NCI-H345 (cell line): Measurements from ENCODE around the gene AFAP1L1.
"Not testable (repeated sequence)": the region's sequence is repeated elsewhere in the genome, so short reads cannot be mapped to it uniquely, and the experiment has no call there.

Experiments
- DNase-seq: peaks from one replicate; lab custom pipeline; 2025; lab: John Stamatoyannopoulos, UW

AFAP1L1 gene

DNA sequence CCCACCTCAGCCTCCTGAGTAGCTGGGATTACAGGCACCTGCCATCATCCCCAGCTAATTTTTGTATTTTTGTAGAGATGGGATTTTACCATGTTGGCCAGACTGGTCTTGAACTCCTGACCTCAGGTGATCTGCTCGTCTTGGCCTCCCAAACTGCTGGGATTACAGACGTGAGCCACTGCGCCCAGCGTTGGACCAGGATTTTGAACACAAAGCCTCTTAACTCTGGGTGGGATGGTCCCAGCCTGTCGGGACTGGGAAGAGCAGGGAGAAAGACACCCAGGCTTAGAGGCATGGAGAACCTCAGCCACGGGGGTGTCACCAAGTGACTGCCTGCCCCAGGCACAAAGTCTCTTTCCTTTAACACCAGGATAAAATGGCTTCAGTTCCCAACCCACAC is 119.4 kb downstream of the AFAP1L1 start:
- DNase-seq, result not testable (repeated sequence)
